HG03108 (cell line): ENCODE measurements around the gene UROS.

ENCODE experiments used
- ATAC-seq: cut with Tn5 transposase; IDR thresholded peaks from one replicate; pipeline ENCODE4 v1.9.1; 2021; ENCODE audit warnings: moderate library complexity; ENCODE audit not compliant: unreplicated experiment

UROS gene

DNA sequence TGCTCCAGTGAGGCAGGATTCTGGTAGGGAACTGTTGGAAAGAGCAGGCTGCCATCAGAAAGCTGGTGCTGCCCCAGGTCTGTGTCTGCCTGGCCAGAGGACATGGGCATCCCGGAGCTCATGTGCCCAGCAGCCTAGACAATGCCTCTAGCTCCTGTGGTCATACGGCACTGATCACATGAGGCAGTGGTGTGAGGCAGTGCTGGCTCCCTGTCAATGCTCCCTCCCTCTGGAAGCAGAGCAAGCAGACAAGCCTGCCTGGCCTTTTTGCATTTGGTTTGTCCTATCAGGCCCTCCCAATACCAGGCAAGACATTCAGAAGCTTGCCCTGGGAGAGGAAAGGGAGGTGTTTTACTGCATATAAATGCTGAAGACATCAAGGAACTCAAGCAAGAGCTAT lies 27.9 kb downstream of the UROS start:
- no peak for ATAC-seq

DNA sequence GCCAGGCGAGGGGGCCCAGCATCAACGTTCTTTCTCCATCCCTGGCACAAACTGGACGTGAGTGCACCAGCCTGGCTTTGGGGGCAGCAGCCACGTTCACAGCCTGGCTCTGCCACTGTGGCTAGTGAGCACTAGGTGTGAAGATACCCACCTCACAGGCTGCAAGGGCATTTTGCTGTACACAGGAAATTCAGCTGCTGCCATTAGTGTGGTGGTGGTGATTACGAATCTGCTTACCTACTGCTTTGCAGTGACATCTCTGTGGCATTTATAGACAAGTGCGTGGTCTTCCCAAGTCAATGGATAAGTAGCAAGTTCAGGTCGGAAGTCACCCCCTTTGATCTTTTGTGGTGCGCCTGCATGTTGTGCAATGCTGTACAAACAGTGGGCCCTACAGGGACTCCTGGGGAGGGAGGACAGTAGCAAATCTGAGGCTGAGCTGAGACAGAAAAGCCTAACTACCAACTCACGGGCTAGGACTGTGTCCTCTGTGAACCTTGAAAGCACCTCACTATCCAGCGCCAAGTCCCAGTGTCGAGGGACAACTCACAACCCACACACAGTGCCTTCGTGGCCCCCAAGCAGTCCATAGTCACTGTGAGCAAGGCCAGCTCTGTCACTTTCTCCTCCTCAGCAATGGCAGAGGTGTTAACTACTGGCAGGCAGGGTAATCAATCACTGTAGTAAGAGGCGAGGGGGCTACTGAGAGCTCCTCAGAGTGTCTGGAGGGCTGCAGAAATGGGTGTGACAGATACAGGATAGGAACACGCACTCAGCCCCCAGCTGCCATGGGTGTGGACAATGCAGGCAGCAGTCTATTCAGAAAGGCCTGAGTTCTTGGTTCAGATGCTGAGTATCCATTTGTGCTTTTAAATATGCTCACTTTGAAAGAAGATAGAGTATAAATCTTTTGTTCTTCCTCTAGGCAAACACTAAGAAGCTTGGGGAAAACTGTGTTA lies 30.4 kb downstream of the UROS start:
- no peak for ATAC-seq

DNA sequence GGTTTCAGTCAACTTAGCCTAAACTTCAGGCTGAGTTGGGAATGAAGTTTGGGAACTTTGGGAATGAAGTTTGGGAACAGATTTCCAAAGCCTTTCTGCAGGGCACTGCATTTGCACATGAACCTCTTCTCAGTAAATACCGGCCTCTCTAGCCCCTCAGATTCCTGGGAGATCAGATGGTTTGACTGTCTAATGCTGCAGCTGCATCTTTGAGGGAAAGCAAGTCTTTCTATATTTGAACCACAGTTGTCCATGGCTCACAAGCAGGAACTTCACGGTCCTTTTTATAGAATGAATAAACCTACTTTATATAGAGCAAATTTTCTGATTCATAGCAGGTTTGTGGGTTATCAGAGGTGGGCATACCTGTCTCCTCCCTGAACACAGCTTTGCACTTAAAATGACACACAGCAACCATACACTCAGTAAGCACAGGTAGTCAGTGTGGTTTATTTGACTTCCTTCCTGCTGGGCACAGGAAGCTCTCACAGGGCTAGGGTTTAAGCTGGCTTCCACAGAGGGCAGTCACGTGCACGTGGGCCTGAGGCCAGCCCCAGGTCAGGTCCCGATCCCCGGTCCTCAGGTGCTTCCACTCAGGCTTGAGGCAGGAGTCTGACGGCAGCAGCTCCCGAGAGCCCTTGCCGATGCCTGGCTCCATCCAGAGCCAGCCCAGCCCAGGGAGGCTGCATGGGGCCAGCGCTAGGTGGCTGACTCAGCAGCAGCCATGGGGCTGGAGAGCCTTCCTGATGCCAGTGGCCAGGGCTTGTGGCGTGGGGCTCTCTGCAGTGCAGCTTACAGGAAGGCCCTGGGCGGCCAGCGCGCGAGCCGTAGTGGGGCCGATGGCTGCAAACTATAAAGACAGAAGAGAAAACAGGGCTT lies 34.7 kb downstream of the UROS start:
- ATAC-seq: no peak

DNA sequence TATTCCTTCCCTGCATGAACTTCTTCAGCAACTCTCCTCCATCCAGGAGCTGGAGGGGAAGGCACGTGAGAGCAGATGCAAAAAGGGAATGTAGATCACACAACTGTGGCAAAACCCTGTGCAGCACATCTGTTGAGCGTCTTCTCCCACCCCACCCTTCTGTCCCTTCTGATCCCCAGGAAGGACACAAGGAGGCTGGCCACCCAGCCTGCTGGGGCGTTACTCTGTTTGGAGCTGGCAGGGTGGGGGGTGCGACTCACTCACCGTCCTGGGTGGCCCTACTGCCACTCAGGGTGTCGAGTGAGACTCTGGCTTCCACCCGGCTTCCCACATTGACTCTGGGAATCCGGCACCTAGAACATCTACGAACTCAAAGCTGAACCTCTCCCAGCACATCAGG lies 37.3 kb downstream of the UROS start:
- ATAC-seq: no peak

DNA sequence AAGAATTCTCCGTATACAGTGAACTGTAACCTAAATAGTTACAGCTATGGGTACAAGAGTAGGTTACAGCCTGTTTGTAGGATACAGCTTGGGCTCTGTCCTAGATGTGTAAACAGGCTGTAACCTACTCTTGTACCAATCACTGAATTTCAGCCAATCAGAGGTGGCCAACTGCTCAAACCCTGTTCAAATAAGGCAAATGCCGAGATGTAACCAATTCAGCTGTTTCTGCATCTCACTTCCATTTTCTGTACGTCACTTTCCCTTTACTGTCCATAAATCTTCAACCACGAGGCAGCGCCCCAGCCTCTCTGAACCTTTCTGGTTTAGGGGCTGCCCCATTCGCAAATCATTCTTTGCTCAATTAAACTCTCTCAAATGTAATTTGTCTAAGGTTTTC lies 39.1 kb downstream of the UROS start:
- ATAC-seq: peak; percentile 70

DNA sequence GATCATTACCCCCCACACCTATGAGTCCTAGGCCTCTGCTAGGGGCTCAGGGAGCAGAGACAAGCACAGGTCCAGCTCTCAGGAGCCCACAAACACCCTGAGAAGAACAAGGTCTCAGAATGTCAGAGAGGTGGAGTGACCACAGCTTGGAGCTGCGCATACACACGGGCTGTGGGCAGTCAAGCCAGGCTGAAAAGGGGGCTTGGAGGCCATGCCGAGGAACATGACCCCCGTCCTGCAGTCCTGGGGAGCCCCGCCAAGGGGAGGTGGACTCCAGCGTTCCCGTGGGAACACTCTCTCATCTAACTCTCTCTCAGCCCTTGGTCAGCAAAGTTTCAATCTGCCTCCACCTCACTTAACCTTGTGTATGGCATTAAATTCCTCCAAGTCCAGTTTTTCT lies 39.6 kb downstream of the UROS start:
- ATAC-seq: no peak

DNA sequence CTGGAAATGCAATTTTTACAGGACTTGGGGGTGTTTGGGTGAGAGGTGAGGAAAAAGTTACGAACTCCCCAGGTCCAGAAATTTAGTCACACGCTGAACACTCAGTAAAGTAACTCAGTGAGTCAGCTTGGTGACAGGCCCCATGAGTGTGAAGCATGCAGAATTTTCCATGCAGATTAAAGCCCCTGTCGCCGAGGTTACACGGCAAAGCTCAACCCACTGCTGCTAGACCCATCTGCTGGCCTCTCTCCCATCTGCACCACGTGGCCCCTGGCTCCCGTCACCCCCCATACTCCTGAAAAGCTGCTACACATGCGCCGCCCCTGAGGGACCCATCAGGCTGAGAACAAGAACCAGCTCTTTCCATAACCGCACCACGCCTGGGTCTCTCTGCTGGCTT lies 40.4 kb downstream of the UROS start:
- no peak for ATAC-seq

DNA sequence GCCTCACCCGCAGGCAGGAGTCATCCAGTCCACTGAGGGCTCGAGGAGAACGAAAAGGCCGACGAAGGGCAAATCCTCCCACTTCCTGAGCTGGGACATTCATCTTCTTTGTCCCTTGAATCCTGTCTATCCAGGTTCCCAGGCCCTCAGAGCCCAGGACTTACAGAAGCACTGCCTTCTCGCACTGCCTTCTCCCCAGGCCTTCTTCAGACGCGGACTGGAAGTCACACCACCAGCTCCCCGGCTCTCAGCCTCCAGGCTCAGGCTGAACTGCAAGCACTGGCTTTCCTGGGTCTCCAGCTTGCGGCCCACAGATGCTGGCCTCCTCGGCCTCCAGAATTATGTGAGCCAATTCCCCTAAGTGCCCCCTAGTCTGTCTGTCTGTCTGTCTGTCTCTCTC lies 41.0 kb downstream of the UROS start:
- ATAC-seq: no peak

DNA sequence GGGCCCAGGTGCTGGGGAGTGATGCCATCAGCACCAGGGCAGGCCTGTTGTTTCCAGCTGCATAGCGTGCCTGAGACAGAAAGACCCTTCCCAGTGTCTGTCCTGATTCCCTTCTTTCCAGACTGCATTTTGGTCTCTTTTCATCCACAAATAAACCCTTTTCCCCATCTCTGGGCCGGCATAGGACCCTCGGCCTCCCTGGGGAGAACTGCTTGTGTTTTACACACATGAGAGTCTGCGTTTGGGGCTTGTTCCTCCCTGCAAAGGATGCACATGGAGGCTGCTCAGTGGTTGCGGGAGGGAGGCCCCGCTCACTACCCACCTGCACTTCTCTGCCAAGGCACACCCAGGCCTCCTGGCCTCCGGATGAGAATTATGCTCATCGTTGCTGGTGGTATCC lies 41.7 kb downstream of the UROS start:
- ATAC-seq: no peak

DNA sequence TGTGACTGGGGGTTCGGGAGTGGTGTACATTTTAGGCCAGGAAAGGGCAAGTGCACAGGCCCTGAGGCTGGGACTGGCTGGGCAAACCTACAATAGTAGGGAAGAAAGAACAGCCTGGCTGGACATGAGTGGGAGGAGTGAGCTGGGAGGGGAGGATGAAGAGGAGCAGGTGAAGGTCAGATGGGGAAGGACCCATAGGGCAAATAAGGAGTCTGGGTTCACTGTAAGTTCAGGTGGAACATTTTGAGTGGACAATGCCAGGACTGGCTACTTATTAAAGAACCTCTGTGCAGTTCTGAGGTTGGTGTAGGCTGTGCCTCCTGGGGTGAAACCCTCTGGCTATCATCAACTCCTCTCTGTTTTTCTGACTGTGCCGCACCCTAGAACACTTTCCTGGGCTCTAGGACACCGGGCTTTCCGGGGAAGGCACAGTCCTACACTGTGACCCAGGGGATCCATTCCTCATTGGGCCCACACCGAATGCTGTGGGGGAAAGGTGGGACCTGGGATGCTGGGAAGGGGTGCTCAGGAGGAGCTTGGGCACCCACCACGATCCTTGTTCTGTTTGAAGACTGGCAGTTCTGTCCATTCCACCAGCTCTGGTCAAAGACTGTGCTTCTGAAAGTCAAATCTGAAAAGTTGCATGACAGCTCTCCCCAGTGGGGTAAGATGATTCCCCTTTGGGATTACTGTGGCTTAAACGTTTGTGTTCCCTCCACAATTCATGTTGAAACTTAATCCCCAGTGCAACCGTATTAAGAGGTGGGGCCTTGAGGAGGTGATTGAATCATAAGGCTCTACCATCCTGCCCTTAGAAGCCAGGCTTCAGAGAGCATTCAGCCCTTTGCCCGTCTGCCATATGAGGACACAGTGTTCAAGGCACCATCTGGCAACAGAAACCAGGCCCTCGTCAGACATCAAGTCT lies 43.4 kb downstream of the UROS start:
- ATAC-seq: no peak

DNA sequence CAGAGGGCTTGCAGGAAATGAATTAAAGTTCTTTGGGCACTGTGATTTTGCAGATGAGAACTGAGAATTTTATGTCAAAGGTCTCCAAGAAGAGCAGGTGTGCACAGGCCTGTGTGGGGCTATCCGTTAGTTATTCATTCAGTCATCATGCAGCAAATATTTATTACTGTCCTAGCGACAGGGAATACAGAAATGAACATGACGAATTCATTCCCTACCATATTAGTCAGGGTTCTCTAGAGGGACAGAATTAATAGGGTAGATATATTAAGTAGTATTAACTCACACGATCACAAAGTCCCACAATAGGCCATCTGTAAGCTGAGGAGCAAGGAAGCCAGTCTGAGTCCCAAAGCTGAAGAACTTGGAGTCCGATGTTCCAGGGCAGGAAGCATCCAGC lies 44.5 kb downstream of the UROS start:
- no peak for ATAC-seq

DNA sequence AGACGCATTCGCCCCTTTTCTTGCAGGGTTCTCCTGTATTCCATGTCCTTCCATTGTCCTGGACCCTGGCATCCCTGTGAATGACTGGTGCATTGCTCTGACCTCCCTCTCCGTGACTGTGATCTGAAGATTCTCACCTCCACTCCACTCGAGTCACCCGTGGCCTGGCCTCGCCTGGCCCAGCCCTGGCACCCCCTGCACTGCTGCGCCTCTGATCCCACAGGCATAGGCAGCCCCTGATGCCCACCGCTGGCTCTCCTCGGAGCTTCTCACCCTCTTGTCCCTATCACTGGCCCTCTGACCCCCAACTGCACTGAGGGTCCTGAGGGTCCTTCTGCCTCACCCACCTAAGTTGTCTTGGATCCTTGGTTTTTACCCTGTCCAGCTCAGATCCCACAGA lies 45.3 kb downstream of the UROS start:
- no peak for ATAC-seq

DNA sequence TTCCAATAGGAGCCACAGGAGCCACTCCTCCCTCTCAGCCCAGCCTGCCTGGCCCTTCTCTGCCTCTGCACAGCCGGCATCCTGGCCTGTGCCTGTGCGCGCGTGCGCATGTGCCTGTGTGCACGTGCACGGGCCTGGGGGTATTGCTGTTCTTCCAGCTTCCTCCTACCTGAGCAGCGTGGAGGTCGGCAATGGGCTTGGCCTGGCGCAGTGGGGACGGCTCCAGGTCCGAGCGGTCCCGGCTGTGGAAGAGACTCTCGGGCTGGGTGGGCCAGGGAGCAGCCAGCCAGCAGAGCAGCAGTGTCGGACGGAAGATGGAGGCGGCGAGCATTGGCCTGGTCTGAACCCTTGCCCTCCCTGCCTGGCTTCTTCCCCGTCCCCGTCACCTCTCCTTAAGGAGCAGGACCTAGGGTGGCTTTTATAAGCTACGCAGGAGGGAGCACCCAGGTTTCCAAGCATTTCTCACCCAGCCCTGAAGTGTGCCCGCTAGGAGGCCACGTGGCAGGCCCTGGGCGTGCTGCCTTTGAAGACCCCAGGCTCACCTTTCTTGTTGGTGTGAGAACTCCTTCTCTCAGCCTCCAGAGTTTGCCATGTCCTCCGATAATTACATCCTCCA lies 47.5 kb downstream of the UROS start, which contains the start of gene MMP21:
TSS of gene MMP21 (minus strand) at position 331 of the 616 bp plus-strand sequence. CDS start at position 331, 0 bp downstream.
- no peak for ATAC-seq

DNA sequence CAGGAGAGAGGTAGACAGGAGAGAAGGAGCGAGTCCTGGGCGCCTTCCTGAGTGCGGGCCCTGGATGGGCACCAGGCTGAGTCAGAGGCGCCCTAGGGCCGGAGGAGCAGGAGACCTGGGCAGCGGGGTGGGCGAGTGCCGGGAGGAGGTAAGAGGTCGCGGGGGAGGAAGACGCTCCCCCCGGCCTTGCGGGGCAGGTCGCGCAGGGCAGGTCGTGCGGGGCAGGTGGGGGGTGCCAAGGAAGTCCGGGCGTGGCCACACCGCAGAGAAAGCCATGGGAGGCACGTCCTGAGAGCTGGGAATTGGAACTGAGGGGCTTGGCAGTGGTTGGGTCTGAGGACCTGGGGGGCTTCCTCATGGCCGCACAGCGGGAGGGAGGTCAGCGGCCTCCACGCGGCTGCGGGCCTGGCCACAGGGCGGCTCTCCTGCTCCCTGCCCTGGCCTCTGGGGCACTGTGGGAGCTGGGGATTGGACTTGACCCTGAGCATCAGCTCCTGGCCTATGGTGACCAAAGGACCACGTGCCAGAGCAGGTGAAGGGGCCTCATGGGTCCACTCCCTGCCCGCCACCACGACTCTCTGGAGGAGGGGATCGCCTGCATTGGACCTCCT lies 48.4 kb downstream of the UROS start:
- no peak for ATAC-seq

DNA sequence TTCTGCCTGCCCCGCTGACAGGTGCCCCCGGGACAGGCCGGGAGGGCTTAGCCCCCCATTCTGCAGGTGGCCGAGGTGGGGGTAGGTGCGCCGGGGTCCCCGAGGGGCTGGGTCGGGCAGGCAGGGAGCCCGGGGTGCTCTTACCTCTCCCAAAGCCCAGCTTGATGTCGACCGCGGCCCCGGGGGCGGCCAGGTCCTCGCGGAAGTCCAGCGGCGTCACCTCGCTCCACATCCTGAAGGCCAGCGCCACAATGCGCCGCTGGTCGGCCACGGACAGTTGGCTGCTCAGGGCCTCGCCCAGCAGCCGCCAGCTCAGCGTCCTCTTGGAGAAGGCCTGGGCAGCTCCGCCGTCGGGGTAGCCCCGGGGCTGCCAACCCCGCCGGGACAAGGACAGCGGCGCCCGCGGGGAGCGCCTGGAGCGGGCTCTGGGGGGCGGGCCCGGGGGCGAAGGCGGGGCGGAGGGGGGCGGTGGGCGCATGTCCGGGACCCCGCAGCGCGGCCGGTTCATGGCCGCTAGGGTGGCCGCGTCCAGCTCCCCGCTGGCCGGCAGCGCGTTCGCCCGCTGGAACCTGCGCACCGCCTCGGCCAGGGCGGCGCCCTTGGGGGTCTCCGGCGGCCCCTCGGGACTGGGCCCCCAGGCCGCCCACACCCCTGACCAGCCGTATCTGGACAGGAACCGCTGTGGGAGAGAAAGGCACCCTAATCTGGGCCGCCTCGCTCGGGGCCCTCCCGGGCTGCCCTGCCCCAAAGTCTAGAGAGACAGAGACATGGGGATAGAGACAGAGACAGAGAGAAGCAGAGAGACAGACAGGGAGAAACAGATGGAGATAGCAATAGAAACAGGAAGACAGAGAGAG lies 49.1 kb downstream of the UROS start:
- ATAC-seq: no peak

DNA sequence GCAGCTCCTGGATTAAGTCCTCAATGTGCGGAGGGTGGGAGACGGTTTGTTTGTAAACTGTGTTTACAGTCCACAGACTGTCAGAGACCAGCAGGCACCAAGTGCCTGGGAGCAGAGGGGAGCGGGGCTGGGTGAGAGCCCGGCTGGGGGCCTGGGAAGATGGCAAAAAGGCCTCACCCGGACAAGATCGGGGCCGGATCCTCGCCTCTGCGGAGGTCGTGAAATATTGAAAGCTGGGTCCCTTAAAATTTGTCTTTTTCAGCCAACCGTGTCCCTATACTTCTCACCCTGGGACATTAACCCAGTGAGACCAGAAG lies 50.2 kb downstream of the UROS start:
- no peak for ATAC-seq

DNA sequence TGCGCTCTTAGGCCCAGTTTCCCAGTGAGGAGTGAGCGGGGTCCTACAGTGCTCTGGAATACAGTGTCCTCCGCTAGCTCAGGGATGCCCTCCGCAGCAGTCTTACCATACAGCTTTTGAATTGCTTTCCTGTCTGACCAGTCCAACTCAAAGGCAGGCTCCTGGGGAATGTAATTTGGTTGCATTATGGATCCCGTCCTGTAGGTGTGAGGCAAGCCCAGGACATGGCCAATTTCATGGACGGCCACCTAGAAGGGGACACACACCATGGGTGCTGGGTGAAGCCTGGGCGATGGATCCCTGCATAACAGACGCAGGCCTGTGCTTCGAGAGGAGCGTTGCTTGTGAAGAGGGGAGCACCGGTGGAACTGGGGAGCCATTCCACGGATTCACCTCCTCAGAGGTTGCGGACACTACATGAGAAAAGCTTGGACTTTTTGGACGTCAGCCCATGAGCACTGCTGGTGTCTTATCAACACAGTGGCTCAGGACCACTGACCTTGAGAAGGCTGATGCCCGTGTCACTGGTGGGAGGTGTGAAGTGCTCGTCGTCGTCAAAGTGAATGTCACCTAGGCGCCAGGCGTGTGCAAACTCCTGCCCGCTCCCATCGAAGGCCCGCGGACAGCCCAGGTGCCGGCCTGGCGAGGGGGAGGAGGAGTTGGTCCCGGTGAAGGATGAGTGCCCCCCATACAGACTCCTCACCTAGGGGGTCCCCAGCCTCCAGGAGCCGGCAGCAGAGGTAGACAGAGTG lies 50.8 kb downstream of the UROS start:
- no peak for ATAC-seq

DNA sequence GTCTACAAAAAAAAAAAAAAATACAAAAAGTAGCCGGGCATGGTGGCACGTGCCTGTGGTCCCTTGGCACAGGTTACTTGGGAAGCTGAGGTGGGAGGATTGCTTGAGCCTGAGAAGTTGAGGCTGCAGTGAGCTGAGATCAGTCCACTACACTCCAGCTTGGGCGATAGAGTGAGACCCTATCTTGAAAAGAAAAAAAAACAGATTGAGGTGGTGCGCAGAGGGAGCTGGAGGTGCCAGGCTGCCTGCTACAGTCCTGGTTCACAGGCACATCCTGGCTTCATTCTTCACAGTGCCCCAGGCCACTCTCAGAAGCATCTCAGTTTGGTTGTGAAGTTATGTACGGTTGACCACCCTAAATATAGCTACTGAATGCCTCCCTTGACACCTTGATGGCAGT lies 52.2 kb downstream of the UROS start:
- no peak for ATAC-seq
